Panc1 (cell line): ENCODE results near the gene PDXK. TPM values are rescaled to one million over a fixed set of nuclear protein-coding genes. Genes with fewer than 3 reads are reported as not detected.

Experiments used
- ATAC-seq: fragments of 200-7000 bp; cut with Tn5 transposase; 2 replicates; pipeline ENCODE4 v1.9.1; 2020; ENCODE audit warnings: mild to moderate bottlenecking, moderate library complexity
- BruUV-seq: library from RNA; stranded (reverse); fragments of 400-500 nt; replicated peaks from 2 replicates; lab custom pipeline; 2021; lab: Mats Ljungman, UMichigan
- CTCF ChIA-PET: fragments of 300-600 bp; sonication (Branson Sonifier 250); formaldehyde crosslinking; loops from one replicate; lab custom pipeline; 2022; ENCODE audit warnings: antibody characterized with exemption; lab: Charles Lee
- POLR2A ChIA-PET: fragments of 300-600 bp; sonication (Branson Sonifier 250); formaldehyde crosslinking; loops from one replicate; lab custom pipeline; 2022; ENCODE audit warnings: antibody characterized with exemption; lab: Charles Lee
- DNase-seq: peaks from one replicate; pipeline ENCODE4 v3.0.0-alpha.2; 2010; ENCODE audit warnings: low read depth, low spot score
- H3K27ac ChIP-seq: 2 replicates; pipeline ENCODE4 v1.5.1; 2011; ENCODE audit warnings: mild to moderate bottlenecking, low read length, inconsistent platforms
- H3K27me3 ChIP-seq: fragments of 200-500 bp; sonication (Bioruptor generic); 2 replicates; pipeline ENCODE4 v1.6.0; 2014; ENCODE audit warnings: low read length, inconsistent platforms; ENCODE audit not compliant: control insufficient read depth, insufficient read depth
- H3K36me3 ChIP-seq: fragments of 200-500 bp; sonication (Bioruptor generic); 2 replicates; pipeline ENCODE4 v1.5.1; 2014; ENCODE audit warnings: inconsistent platforms, mild to moderate bottlenecking, low read length, moderate library complexity; ENCODE audit not compliant: control insufficient read depth, insufficient read depth
- H3K4me1 ChIP-seq: 2 replicates; pipeline ENCODE4 v1.5.1; 2011; ENCODE audit warnings: inconsistent platforms, mild to moderate bottlenecking, low read length, moderate library complexity; ENCODE audit not compliant: control insufficient read depth, insufficient read depth
- H3K4me3 ChIP-seq, 2 experiments: 2 replicates each; pipeline ENCODE4 v1.5.1; 2011 to 2012; ENCODE audit warnings: low read depth in 2 of 2, low read length in 2 of 2, mild to moderate bottlenecking in 2 of 2, inconsistent platforms in 1 of 2, moderate library complexity in 1 of 2
- H3K9me3 ChIP-seq: fragments of 200-500 bp; sonication (Bioruptor generic); 2 replicates; pipeline ENCODE4 v1.5.1; 2014; ENCODE audit warnings: low read depth, mild to moderate bottlenecking, inconsistent platforms, low read length, moderate library complexity; ENCODE audit not compliant: control insufficient read depth, insufficient read depth
- POLR2AphosphoS5 ChIP-seq: IDR thresholded peaks from 2 replicates; pipeline ENCODE4 v1.6.1; 2012; ENCODE audit warnings: mild to moderate bottlenecking, low read depth, low read length, moderate library complexity
- SIN3A ChIP-seq: IDR thresholded peaks from 2 replicates; pipeline ENCODE4 v1.6.1; 2012; ENCODE audit warnings: low read depth, mild to moderate bottlenecking, low read length, moderate library complexity, borderline replicate concordance; ENCODE audit not compliant: insufficient read depth
- TCF7L2 ChIP-seq: IDR thresholded peaks from 2 replicates; pipeline ENCODE4 v1.6.1; 2011; ENCODE audit warnings: mild to moderate bottlenecking, low read depth, low read length, inconsistent platforms
- in situ Hi-C: cut with HindIII; loops from 2 replicates; pipeline ENCODE4 v1.10.0; 2016; ENCODE audit warnings: low sequenced_read_pairs, low pct_unique_long_range_greater_than_20kb
- intact Hi-C: fragments of 100-400 bp; cut with micrococcal nuclease; formaldehyde crosslinking; loops from one replicate; pipeline ENCODE4 v1.10.0; 2022; ENCODE audit not compliant: unreplicated experiment
- total RNA-seq: library from RNA; stranded (reverse); gene quantifications from one replicate; pipeline ENCODE4 v1.2.1, GENCODE V29; 2021; ENCODE audit not compliant: unreplicated experiment
- TF ChIP-seq, protein P1 (sequence below), 2 experiments: IDR thresholded peaks; 2 replicates each; pipeline ENCODE4 v1.6.1; 2011 to 2012; ENCODE audit warnings: low read depth in 2 of 2, control low read depth in 1 of 2, low read length in 1 of 2, mild to moderate bottlenecking in 1 of 2, moderate library complexity in 1 of 2; ENCODE audit not compliant: insufficient read depth in 1 of 2
- TF ChIP-seq, protein P2 (sequence below): fragments of 450-650 bp; IDR thresholded peaks from 2 replicates; pipeline ENCODE4 v1.5.1; 2017; ENCODE audit warnings: mild to moderate bottlenecking

PDXK gene
- total RNA-seq, 1 experiment from 2014 or later: 184 TPM

DNA sequence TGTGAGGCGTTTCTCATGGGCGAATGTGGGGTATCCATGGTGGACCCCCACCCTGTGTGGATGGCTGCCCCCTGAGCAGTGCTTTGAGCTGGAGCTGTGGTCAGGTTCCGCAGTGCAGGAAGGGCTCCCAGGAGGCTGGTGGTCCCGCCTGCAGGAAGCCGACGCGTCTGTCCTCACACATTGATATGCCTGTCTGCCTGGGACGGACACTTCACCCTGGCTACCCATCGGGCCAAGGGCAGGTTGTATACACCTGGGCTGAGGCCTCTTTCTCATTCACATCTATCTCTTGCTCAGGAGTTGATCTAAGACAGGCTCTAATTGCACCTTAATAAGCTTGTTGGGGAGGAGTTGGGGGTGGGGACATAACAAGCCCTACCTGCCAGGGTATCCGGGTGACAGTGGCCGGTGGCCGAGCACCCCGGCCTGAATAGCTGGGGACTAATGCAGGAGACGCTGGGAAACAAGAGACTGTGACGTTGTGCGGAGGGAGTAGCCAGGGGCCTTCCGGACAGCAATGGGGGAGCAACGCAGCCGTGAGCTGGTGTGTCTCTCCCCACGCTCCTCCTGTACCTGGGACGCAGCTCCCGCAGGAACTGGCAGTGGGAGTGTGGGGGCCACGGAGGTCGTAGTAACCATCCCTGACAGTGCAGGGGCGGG lies 21.7 kb downstream of the PDXK start:
- no TSS peak for BruUV-seq
- no peak overlapping the region for H3K4me3 ChIP-seq
- H3K9me3 ChIP-seq: no peaks in the 10 kb centered on the region
- in situ Hi-C loops (no loop called here), intact Hi-C loops (no loop called here)
- ATAC-seq (peak; percentile 79), DNase-seq (no peak)
- no peaks in the 10 kb centered on the region for H3K36me3 ChIP-seq
- CTCF ChIA-PET: no interaction called here
- H3K4me1 ChIP-seq: peaks cover 18% of the 10 kb centered on the region
- no peaks in the 10 kb centered on the region for H3K27me3 ChIP-seq
- no peak for TF ChIP-seq TCF7L2
- TF ChIP-seq, protein P1, sequence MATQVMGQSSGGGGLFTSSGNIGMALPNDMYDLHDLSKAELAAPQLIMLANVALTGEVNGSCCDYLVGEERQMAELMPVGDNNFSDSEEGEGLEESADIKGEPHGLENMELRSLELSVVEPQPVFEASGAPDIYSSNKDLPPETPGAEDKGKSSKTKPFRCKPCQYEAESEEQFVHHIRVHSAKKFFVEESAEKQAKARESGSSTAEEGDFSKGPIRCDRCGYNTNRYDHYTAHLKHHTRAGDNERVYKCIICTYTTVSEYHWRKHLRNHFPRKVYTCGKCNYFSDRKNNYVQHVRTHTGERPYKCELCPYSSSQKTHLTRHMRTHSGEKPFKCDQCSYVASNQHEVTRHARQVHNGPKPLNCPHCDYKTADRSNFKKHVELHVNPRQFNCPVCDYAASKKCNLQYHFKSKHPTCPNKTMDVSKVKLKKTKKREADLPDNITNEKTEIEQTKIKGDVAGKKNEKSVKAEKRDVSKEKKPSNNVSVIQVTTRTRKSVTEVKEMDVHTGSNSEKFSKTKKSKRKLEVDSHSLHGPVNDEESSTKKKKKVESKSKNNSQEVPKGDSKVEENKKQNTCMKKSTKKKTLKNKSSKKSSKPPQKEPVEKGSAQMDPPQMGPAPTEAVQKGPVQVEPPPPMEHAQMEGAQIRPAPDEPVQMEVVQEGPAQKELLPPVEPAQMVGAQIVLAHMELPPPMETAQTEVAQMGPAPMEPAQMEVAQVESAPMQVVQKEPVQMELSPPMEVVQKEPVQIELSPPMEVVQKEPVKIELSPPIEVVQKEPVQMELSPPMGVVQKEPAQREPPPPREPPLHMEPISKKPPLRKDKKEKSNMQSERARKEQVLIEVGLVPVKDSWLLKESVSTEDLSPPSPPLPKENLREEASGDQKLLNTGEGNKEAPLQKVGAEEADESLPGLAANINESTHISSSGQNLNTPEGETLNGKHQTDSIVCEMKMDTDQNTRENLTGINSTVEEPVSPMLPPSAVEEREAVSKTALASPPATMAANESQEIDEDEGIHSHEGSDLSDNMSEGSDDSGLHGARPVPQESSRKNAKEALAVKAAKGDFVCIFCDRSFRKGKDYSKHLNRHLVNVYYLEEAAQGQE (IDR thresholded peaks at IDR 0.05; ENCODE audit: insufficient read depth in 1 of 2, low read depth in 2 of 2, low read length in 1 of 2): no peak
- TF ChIP-seq, protein P2, sequence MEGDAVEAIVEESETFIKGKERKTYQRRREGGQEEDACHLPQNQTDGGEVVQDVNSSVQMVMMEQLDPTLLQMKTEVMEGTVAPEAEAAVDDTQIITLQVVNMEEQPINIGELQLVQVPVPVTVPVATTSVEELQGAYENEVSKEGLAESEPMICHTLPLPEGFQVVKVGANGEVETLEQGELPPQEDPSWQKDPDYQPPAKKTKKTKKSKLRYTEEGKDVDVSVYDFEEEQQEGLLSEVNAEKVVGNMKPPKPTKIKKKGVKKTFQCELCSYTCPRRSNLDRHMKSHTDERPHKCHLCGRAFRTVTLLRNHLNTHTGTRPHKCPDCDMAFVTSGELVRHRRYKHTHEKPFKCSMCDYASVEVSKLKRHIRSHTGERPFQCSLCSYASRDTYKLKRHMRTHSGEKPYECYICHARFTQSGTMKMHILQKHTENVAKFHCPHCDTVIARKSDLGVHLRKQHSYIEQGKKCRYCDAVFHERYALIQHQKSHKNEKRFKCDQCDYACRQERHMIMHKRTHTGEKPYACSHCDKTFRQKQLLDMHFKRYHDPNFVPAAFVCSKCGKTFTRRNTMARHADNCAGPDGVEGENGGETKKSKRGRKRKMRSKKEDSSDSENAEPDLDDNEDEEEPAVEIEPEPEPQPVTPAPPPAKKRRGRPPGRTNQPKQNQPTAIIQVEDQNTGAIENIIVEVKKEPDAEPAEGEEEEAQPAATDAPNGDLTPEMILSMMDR: no peak
- no peak for TF ChIP-seq POLR2AphosphoS5
- no peak for TF ChIP-seq SIN3A
- peak overlapping the region; percentile 59; the same call in 1 of the 2 replicates for H3K27ac ChIP-seq
- POLR2A ChIA-PET: no interaction called here

DNA sequence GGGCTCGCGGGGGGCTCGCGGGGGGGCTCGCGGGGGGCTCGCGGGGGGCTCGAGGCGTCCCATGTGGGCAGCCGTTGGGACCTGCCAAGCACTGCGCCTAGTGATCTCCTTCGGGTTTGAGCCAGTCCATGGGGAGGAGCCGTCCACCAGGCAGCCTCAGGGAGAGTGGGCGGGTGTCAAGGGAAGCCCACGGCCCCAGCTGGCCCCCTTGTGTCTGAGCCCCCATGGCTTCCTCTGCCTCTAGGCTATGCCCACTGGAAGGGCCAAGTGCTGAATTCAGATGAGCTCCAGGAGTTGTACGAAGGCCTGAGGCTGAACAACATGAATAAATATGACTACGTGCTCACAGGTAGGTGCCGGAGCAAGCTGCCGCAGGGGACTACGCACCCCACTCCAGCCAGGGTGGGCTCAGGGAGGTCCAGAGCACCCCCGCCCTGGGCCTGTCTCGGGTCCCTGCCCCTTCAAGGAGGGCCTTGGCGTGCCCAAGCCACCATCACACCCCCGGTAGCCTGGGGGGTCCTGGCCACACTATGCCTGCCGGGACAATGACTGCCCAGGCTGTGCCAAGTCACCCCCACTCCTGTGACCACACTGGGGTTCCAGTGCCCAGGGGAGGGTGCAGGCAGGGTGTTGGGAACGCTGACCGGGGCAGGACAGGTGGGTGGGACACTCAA lies 22.6 kb downstream of the PDXK start:
- ChIA-PET POLR2A (no interaction called here), CTCF (no interaction called here)
- Histone ChIP-seq H3K4me3 (no peak overlapping the region), H3K4me1 (peaks cover 18% of the 10 kb centered on the region), H3K9me3 (no peaks in the 10 kb centered on the region), H3K27ac (no peak overlapping the region), H3K36me3 (no peaks in the 10 kb centered on the region), H3K27me3 (no peaks in the 10 kb centered on the region)
- DNase-seq (no peak), ATAC-seq (no peak)
- no TSS peak for BruUV-seq
- intact Hi-C loops: no loop called here
- TF ChIP-seq, protein P1 (IDR thresholded peaks at IDR 0.05; ENCODE audit: insufficient read depth in 1 of 2, low read depth in 2 of 2, low read length in 1 of 2): no peak
- TF ChIP-seq SIN3A (no peak), TCF7L2 (no peak), POLR2AphosphoS5 (no peak)
- TF ChIP-seq, protein P2: no peak
- in situ Hi-C loops: no loop called here
